HG03575 (cell line): ENCODE measurements around the gene IGSF8.
"Not testable (repeated sequence)": the region's sequence is repeated elsewhere in the genome, so short reads cannot be mapped to it uniquely, and the experiment has no call there.

Source experiments
- ATAC-seq: cut with Tn5 transposase; IDR thresholded peaks from one replicate; pipeline ENCODE4 v1.9.1; 2021; ENCODE audit not compliant: unreplicated experiment, insufficient number of reproducible peaks, low FRiP score; ENCODE audit errors: extremely low read depth

Gene IGSF8

GRCh38 chr1:160050182-160050581 is 48.2 kb downstream of the IGSF8 start:
- ATAC-seq = not testable (repeated sequence)

DNA sequence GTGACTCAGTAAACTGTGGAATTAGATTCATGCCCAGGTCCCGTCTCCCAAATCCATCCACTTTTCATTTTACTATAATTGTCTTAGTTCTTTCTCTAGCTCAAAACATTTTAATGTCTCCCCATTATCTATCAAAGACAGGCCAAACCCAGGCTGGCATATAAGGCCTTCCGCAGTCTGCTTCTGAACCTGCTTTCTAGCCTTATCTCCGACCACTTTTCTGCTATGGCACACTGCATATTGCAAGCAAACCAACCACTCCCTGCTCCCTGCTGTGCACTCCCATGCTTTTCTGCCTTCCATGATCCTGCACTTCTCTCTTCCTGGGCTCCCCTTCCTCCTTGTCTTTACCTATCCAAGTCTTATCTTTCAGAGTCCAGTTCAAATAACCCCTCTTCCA is 49.3 kb downstream of the IGSF8 start:
- no peak for ATAC-seq

DNA sequence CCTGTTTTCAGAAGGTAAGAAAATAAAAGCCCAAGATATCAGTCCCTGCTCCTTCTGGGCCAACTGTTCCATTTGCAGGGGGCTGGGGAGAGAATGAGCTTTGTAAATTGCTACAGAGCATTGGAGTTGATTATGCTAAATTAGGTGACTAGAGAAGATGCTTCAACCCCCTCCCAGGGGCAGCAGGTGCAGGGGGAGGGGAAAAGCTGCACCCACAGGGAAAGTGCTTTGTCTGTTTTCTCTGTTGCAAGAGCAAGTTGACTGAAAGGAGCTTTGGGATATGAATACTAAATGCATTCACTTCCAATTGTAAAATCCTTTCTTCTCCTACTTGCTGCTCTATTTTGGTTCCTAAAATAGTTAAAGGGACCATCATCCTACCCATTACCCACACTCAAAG is 50.1 kb downstream of the IGSF8 start:
- no peak for ATAC-seq

DNA sequence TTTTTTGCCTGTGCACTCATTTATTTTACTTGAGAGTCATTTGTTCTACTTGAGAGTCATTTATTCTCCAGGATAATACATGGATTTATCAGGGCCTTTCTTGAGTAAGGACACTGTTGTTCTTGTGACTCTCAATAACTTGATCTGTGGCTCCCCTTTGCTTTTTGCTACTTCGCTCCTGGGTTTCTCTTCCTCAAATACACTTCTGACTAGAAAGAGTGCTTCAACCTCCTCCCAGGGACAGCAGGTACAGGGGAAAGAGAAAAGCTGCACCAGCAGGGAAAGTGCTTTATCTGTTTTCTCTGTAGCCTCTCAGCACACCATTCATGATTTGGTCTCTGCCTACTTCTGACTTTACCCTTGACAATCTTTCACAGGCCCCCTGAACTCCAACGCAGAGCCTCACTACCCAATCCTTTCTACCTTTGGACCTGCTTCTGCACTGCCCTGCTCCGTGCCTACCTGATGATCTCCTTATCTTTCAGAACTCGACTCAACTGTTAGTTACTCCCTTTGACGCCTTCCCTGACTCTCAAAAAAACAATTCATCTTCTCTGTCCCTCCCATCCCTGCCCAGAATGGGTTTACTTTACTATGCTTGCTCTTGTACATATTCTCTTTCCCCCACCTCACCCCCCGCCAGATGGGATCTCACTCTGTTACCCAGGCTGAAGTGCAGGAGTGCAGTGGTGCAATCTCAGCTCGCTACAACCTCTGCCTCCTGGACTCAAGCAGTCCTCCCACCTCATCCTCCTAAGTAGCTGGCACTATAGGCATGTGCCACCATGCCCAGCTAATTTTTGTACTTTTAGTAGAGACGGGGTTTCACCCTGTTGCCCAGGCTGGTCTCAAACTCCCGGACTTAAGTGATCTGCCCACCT is 51.1 kb downstream of the IGSF8 start:
- no peak for ATAC-seq

DNA sequence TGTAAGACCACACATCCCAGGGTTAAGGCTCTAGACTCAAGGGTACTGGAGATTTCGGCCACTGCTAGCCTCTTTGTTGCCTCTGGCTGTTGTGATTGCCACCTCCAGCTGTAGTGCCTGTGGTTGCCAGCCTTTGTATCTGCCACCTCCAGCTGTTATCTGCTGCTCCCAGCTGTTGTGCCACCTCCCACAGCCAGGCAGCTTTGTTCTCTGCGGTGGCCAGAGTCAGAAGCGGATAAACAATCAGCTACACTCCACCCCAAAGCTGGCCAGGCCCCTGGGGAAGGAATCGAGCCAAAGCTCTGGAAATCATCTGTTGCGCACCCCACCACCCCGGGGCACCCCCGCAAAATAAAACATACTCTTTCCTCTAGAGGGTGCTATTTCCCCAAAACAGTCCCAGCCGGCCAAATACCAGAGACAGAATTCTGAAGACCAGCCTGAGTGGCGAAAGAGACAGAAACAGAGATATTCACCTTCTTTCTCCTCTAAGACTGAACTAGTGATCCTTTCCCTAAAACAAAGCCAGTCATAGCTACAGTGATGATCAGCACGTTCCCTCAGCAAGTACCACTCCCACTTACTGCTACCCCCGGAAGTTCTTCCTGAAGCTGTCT is 51.8 kb downstream of the IGSF8 start:
- peak; percentile 60 for ATAC-seq

DNA sequence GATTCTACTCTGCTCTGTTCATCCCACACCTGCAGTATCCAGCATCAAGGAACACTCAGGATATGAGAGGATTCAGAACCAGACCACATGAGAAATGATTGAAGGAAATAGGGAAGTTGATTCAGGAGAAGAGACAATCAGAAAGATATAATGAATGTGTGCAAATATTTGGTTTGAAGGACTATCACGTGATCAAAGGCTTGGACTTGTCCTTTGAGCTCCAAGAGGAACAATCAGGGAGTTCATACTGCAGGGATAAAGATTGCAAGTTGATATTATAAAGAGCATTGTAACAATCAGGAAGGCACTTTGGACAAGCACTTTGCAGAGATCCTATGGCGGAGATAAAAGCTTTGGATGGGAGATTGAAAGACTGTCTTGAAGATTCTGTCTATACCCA is 52.8 kb downstream of the IGSF8 start:
- ATAC-seq = no peak

- no peak for ATAC-seq
Measured at GRCh38 chr1:160043543-160043942, 54.9 kb downstream of the IGSF8 start.
